GM12873 (cell line): ENCODE results near the gene GALNT15.
A peak's percentile ranks its signal among the peaks of the same experiment; 100 is the strongest.

ENCODE experiments used
- CTCF ChIP-seq: IDR thresholded peaks from 2 replicates; pipeline ENCODE4 v1.5.1; 2012; ENCODE audit warnings: low read depth, mild to moderate bottlenecking, moderate library complexity, low read length, control low read depth; ENCODE audit not compliant: insufficient read depth; ENCODE audit errors: missing control alignments

The GALNT15 gene

DNA sequence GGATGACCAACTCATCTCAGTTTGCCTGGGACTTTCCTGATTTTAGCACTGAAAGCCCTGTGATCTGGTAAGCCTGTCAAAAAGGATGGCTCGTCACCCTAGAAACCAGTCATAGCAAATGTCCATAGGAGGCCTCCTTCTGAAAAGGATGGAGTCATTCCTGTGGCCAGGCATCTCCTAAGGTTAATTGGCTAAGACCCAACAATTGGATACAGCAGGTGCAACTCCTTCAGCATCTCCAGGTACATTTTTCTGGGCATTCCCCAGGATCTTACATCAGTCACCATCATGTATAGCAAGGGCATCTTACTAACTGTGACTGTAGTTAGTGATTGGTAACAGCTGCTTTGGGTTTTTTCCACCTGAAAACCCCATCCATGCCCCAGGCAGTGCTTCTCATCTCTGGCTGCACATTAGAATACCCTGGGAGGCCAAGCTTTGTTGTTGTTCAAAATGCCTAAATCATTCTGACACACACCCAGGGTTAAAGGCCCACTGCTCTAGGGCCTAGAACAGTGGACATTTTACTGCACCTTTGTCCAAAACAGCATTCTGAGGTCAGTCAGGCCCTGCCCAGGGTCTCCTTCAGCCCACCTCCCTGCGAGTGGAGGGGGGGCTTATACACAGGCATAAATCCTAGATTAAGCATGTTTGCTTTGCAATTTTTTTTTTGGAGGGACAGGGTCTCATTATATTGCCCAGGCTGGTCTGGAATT lies 28.3 kb upstream of the GALNT15 start:
- TF ChIP-seq CTCF, result no peak

DNA sequence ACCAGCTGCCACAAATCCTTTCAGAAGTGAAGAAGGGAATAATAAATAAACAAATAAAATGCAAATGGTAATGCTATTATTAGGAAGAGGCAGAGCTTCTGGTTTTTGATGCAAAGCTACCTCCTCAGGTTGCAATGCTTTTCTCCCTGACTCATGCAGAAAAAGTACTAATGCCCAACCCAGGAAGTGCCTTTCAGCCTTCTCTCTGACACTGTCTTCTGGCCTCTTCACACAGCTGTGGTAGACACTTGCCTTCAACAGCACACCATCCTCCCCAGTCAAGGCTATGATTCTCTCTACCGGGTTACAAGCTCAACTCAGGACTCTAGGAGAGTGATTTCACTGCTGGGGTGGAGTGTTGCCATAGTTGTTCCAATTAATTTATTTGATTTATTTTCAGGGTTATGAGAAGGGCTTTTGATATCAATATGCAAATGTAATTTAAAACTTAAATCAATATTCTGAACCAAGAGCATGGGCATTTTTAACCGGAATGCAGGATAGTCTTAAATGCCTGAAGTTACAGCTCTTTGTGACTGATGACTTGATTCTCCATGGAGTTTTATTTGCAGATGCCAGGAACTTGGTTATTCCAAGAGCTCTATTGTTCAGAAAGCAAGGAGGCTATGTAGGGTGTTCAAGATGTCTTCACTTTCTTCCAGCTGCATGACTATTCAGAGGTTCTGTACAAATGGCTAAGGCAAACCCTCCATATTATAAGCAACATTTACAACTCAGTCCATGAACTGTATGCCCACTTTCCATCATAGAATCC lies 27.1 kb upstream of the GALNT15 start:
- TF ChIP-seq CTCF, result no peak

DNA sequence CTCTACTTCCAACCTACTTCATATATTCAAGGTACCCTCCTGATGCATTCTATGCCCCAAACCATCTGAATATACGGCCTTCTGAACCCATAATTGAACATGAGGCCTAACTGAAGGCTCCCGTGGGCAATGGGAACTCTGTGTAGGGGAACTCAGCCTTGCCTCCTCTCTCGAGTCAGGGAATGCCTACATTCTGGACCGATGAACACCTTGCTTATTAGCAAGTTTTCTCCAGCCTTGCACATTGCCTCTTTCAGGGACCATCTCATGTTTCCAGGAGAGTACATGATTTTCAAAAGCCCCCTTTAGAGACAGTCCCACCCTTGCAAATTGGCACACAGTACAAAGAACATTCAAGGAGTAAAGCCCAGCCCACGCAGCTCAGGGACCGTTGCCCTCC lies 26.3 kb upstream of the GALNT15 start:
- no peak for TF ChIP-seq CTCF

GRCh38 chr3:16148783-16149182 lies 25.7 kb upstream of the GALNT15 start:
- no peak for TF ChIP-seq CTCF

DNA sequence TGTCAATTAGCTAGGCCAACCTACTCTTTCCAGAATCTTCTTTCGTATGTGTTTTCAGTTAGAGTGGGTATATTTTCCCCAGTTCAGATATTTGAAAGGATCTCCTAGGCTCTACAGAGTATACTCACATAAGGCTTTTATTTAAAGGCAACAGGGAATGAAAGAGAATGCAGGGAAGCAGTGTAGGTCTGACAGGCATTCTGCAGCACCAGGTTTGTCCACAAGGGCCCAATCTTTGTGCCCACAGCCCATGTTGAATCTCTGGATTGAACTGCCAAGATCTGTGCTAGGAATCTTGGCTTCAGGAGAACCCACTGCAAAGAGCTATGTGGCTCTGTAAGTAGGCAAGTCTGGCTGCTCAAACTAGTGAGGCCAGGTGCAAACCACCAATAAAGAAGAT lies 24.2 kb upstream of the GALNT15 start:
- TF ChIP-seq CTCF, result peak; percentile 7

DNA sequence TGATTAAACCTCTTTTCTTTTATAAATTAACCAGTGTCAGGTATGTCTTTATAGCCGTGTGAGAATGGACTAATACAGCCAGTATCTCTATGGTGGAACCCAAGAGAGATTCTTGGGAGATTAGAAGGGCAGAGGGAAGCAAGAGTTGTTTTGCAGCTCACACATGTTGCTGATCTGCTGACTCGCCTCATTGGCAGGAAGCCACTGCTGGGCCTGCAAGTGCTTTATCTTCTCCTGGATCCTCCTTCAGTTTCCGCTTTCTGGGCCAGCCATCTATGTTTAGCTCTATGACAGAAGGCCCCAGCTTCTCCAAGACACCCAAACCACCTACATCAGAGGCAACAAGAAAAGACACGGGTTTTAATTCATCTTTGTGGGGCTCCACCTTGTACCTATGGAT lies 23.4 kb upstream of the GALNT15 start:
- no peak for TF ChIP-seq CTCF

DNA sequence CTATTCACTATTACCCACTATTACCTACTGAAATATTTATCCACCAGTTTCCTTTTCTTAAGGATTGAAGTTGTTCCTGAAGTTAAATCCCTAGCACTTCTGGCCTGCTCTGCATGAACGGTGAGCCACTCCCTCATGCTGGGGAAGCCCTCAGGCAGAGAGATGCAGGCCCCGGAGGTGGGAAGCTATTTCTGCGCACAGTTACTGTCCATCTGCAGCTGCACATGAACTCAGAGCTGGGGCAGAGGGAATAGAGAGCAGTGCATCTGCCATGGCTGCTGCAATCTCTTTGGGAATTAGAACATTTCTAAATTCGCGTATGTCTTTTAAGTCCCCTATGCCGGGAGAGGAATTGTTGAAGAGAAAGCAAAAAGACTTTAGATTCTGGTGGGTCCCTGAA lies 6.3 kb upstream of the GALNT15 start:
- no peak for TF ChIP-seq CTCF
